AG08395 (cell line): Measurements from ENCODE around the gene MYO3B.
"Not testable (repeated sequence)": the region's sequence is repeated elsewhere in the genome, so short reads cannot be mapped to it uniquely, and the experiment has no call there.

Experiments used
- DNase-seq: peaks from one replicate; pipeline ENCODE4 v3.0.0; 2012; ENCODE audit warnings: mixed read lengths, low spot score

The MYO3B gene

DNA sequence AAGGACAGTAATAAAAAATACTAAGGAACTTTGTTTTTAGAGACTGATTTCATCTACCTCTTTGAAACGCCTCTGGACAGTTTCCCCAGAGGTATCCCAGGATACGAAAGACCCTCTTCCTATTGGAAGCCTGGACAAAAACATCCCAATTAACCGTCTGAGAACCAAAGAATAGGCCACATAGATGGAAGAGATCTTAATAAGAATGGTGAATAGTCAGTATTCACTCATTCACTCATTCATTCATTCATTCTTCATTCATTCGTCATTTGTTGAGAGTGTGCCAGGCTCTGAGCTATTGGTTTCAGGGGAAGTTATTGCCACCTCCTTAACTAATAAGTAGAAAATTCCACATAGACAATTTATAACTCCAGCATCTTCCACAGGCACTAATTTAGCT, 464.0 kb downstream of the MYO3B start:
- DNase-seq, result no peak

GRCh38 chr2:170643346-170643745, 465.4 kb downstream of the MYO3B start:
- no peak for DNase-seq

GRCh38 chr2:170647741-170648436, 469.9 kb downstream of the MYO3B start:
- DNase-seq, result no peak

DNA sequence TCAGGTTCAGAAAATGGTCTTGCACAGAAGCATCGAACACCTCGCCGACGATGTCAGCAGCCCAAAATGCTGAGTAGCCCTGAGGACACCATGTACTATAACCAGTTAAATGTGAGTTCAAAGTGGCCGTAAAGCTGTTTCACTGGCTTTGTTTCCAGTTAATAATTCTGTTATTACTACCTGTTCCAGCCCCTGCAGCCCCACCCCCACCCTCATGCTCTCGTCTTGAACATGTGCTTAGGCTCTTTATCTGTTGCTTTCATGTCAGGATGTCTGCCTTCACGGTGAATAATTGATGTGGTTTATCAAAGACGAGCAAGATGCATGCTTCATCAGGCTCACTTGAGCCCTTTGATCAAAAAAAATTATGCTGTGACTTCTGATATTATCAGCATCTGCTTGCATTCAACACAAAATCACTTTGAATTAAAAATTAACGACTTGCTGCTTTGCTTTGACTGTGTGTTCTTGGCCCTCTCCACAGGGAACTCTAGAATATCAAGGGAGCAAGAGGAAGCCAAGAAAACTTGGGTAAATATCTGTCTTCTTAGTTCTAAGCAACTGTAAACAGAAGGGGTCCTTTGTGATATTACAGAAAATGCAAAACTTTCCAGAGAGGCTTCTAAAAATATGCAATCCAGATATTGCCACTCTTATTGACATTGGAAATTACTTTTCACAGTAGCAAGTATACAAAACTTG, 473.8 kb downstream of the MYO3B start:
- no peak for DNase-seq

DNA sequence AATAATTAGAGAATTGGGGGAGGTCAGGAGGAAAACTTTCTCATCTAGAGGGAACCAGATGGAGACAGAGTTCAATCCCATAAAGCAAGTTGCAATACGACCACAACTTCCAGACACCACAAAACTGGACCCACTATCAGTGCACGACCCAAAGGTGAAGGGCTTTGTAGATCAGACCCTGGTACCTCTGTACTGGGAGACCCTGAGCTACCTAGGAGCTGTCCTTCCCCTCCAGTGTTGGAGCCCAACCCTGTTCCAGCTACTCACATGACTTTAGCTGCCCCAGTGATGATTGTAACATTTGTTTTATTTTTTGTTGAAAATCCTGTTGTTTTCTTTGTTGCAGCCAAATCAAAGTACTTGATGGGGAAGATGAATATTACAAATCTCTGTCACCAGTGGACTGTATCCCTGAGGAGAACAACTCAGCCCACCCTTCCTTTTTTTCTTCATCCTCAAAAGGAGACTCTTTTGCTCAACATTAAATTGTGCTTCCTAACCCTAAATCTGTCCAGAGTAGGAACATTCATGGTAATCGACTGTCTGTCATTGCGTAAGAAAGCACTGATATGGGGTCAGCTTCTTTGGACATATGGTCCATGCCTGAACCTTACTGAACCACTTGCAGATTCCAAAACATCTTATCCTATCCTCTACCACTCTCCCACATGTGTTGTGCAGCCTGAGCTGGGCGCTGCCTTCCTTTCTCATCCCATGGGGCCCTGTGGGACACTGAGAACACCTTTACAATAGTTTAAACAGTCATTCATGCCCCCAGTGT, 474.9 kb downstream of the MYO3B start:
- DNase-seq, result no peak

GRCh38 chr2:170656669-170657068, 478.7 kb downstream of the MYO3B start:
- DNase-seq, result no peak

GRCh38 chr2:170660409-170660808, 482.5 kb downstream of the MYO3B start:
- DNase-seq, result no peak

DNA sequence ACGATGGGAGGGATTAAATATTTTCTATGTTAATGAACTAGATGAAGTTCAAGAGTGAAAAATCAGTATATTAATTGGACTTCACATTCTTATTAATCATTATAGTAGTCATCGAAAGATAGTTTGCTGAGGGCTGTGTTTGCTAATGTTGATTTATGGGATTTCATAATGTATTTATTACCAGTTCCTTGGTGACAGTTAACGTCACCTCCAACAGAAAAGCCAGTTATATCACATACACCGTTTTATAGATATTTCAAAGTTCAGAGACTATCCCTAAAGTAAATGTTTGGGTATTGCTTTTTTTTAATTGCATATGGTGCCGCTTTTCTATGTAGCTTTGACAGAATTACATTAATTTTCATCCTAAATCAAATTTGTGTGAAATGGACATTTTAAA, 487.8 kb downstream of the MYO3B start:
- no peak for DNase-seq

- no peak for DNase-seq
These were observed 492.0 kb downstream of the MYO3B start for GRCh38 chr2:170669909-170670308.

- DNase-seq, result no peak
These were observed 492.7 kb downstream of the MYO3B start for GRCh38 chr2:170670651-170671050.

DNA sequence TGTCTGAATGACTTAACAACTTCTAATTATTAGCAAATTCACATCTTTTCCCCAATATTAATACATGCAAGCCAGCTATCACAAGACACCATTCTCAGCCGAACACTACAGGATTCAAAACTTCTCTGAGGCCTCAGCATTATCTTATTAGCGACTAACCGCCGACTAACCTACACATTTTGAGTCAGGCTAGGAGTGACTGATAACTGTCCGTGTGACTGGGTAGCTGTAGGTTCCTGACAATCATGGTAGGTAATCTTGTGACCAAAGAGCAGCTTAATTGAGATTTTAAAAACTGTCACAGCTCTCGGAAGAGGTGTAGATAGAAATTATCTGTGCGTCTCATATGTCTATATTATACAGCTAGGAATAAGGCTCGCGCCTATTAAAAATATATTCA, 493.1 kb downstream of the MYO3B start:
- DNase-seq, result no peak

DNA sequence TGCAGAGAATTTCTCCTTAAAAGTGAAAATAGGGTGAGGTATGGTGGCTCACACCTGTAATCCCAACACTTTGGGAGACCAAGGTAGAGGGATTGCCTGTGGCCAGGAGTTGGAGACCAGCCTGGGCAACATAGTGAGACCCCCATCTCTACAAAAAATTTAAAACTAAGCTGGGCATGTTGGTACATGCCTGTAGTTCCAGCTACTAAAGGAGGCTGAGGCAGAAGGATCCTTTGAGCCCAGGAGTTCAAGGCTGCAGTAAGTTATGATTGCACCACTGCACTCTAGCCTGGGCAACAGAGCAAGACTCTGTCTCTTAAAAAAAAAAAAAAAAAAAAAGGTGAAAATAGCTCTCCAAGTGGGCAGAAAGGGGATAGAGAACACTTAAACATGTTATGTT, 496.3 kb downstream of the MYO3B start:
- DNase-seq, result not testable (repeated sequence)

- DNase-seq, result no peak
These were observed 497.8 kb downstream of the MYO3B start for GRCh38 chr2:170675701-170676100.

- DNase-seq, result no peak
These were observed 501.7 kb downstream of the MYO3B start for GRCh38 chr2:170679607-170680079.

- no peak for DNase-seq
These were observed 502.4 kb downstream of the MYO3B start for GRCh38 chr2:170680172-170680941.

DNA sequence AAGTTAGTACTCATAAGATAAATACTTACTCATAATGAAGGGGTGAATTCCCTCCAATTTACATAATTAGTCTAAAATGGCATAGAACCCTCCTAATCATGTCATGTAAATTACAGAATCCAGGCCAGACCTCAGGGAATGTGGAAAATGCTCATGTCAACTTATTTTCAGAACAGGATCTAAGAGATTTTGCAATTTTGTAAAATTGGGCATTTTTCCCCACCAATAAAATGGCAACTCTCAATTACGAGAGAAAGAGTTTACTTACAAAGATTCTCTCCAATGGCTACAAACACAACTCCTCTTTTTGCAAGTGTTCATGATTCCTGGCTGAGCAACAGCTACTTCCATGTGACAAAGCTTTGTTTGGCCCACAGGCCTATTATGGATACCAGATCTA, 503.4 kb downstream of the MYO3B start:
- DNase-seq, result no peak

GRCh38 chr2:170685591-170685990, 507.6 kb downstream of the MYO3B start:
- no peak for DNase-seq

DNA sequence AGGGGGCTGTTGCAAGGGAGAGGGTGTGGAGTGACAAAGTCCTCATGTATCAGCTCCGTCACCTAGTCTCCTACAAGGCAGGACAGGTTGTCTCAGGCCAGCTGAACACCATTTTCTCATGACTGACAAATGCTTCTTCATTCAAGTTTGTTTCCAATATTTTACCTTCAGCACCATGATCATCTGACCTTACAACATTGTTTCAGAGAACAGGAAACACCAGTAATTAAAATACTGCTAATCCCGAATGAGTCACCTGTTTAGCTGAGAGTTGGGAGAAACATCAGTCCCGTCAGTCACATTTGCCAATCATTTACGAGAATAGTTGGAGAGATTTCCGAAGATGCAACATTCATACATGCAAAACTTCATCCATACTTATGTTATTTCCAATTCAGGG, 511.5 kb downstream of the MYO3B start:
- no peak for DNase-seq

DNA sequence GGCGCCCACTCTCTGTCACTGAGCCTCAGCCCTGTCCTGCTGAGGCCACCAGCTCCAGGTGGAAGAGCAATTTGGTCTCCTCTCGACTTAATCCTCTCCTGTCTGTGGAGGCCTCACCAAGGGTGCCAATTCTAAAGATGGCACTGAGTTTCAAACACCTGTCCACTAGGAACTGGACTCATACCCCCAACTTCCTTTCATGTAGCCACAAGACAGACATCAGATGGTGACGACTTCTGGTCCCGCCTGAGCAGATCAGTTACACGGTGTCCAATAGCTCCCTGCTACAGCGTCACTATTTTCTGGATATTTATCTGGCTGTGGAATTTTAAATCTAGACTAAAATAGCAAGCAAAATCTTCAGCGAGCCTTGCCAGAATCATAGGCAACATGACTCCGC, 512.7 kb downstream of the MYO3B start:
- DNase-seq, result no peak

DNA sequence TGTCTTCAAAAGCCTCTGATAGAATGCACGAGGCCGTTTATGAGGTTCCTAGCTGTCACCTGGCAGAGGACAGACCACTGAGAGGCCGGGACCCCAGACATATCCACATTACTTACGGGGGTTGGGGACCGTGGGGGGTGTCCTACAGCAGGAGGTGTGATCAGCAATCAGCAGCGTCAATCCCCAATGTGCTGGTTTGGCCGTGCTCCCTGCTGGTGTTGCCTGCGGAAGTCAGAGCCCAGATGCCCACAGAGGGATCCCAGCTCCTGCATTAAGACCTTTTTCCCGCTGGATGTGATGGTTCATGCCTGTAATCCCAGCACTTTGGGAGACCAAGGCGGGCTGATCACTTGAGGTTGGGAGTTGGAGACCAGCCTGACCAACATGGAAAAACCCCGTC, 516.4 kb downstream of the MYO3B start:
- DNase-seq, result no peak

DNA sequence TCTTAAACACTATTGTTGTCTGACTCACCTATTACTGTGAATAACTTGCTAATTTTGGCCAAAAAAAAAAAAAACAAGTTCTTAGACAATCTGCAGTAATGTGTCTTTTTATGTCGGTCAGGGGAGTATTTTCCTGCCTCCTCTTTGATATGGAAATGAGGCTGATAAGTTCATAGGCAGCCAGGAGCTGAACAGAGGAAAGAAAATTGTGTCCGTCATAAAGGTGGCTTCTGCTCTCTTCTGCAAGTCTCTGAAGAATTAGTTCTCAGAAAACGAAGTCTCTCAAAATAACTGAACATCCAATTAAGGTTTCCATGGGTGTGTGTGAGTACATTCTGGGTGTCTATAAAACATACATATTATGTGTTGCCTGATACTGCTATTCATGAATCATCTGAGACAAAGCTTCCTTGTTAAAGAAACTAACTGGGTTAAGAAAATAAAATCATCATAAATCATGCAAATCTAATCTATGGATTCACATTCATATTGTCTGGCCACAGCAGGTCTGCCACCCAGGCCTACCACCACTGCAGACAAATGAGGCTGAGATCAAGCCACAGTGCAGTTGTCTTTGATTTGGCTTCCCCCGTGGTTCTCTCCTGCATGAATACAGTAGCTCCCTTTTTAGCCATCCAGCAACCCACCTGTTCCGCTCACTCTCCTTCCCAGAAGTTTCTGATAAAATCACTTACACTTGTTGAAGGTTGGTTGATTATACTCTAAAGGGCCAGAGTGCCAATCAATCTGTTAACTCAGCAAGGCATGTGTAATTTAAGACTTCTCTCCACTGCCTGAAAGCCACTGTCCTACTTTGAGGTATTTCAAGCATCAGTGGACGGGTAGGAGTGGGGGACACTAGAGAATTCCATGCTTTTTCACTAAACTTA, 517.8 kb downstream of the MYO3B start:
- DNase-seq, result no peak
